AG10803 (cell line): ENCODE results near the gene ANKRD49.
"Not testable (repeated sequence)": the region's sequence is repeated elsewhere in the genome, so short reads cannot be mapped to it uniquely, and the experiment has no call there.

Experiments used
- DNase-seq: peaks from one replicate; pipeline ENCODE4 v3.0.0; 2010; ENCODE audit warnings: low read depth
- H3K4me3 ChIP-seq: 2 replicates; pipeline ENCODE4 v1.5.1; 2011; ENCODE audit warnings: mild to moderate bottlenecking, low read length, control low read depth
- TF ChIP-seq, protein P1 (sequence below): conservative IDR thresholded peaks from 2 replicates; pipeline ENCODE4 v1.5.1; 2011; ENCODE audit warnings: mild to moderate bottlenecking, low read length, control low read depth, inconsistent platforms

Gene ANKRD49

DNA sequence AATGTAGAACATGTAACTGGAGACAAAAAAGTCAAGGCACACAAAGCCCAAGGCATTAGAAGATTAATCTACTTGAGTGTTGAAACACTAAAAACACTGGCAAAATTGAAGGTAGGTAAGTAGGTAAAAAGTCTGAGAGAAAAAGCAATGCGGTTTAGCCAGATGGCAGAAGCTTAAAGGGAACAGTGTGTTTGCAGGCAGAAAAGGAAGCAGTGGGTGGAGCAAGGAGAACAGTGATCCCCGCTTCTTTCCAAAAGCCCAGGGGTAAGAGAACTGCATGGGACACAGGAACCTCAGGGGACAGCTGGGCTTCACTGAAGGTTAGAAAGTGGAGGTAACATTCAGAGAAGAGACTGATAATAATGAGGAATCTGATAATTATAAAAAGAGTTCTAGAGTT lies 16.2 kb upstream of the ANKRD49 start:
- no peak overlapping the region for H3K4me3 ChIP-seq
- TF ChIP-seq, protein P1, sequence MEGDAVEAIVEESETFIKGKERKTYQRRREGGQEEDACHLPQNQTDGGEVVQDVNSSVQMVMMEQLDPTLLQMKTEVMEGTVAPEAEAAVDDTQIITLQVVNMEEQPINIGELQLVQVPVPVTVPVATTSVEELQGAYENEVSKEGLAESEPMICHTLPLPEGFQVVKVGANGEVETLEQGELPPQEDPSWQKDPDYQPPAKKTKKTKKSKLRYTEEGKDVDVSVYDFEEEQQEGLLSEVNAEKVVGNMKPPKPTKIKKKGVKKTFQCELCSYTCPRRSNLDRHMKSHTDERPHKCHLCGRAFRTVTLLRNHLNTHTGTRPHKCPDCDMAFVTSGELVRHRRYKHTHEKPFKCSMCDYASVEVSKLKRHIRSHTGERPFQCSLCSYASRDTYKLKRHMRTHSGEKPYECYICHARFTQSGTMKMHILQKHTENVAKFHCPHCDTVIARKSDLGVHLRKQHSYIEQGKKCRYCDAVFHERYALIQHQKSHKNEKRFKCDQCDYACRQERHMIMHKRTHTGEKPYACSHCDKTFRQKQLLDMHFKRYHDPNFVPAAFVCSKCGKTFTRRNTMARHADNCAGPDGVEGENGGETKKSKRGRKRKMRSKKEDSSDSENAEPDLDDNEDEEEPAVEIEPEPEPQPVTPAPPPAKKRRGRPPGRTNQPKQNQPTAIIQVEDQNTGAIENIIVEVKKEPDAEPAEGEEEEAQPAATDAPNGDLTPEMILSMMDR = no peak
- DNase-seq = no peak

DNA sequence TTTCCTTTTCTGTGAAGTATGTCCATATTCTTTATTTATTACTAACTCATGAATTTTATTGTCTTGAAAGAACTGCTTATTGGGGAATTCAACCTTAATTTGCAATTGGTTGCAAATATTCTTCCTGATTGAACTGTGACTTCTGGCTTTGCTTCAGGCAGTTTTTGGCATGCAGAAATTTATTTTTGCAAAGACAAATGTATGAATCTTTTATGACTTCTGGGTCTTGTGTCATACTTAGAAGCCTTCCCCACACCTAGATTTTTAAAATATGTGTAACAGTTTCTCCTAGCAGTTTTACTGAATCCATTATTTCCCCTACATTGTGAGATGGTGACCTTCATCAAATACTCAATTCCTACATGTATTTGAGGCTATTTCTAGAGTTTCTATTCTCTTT lies 12.4 kb upstream of the ANKRD49 start:
- no peak for DNase-seq
- TF ChIP-seq, protein P1 = no peak
- no peak overlapping the region for H3K4me3 ChIP-seq

DNA sequence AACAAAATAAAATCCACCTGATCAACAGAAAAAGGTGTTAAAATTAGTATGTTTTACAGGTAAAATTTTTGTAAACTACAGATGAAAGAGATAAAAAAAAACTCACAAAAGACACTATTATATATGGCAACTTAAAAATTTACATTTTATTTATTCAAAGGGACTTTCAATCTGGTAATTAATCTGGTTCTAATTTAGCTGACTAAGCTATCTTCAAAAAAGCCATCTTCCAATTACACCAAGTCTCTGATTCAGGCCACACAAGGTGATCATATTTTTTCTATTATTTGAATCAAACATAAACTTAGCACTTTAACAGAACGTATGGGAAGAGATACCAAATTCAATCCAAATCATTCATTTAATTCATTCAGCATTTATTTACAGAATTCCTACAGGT lies 7.7 kb upstream of the ANKRD49 start:
- TF ChIP-seq, protein P1 = no peak
- DNase-seq = no peak
- H3K4me3 ChIP-seq = no peak overlapping the region

DNA sequence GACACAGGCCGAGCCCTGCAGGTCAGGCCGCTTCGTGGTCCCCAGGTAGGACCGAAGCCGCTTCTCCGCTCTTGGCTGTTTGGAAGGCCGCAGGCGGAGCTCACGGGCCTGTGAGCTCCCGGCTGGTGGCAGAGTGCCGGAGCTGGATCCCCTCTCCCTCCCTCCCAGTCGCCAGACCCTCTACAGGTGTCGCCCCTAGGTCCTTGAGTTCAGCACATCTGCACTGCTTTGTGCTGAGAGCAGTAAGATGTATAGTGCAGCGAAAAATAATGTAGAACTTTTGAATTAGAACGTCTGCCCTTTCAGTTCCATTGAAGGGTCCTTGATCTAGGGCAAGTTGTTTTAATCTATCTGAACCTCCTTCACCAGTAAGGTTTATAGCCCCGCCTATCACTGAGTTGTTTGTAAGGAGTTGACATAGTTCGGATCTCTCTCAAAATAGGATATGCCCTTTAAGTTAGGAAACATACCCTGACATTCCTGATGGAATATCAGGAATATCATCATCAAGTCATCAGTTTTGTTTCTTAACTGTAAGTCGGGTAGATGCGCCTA lies 419 bp downstream of the ANKRD49 start:
- TF ChIP-seq, protein P1 = peak; percentile 8; the same call in 1 of the 2 replicates

DNA sequence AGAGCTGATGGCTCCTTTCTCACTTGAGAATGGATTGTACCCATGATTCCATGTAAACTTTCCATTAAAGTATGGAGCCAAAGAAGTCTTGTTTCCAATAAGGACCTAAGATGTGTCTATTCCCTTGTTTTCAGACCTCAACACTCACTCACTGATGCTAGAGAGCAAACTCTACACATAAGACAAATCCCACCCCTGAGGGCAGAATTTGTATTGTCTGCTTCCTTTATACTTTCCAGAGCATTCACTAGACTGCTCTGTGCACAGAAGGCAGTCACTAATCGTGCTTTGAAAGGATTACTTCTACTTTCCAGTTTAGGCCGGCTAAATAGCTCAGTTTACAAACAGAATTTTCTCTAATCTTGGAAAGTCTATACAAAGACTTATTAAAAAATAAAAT lies 6.4 kb downstream of the ANKRD49 start:
- no peak overlapping the region for H3K4me3 ChIP-seq
- TF ChIP-seq, protein P1 = no peak
- no peak for DNase-seq

More for the DNA sequence above, 419 bp downstream of the ANKRD49 start:
- peak overlapping the region; percentile 90 for H3K4me3 ChIP-seq
- no peak for DNase-seq

DNA sequence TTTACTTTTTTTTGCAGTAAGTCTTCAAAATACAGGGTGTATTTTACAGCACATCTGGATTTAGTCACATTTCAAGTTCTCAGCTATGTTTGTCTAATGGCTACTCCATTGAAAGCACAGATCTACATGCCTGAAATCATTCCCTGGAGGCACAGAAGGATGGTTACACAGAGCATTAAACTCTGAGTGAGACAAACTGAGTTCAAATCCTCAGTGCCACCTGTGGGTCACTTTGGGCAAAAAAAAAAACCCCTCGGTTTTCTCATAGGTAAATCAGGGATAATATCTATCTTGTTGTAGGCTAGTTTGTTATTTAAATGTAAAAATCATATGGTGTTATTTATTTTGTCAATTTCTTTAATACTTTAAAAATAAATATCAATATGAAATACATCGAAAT lies 7.7 kb downstream of the ANKRD49 start:
- TF ChIP-seq, protein P1 = no peak
- no peak overlapping the region for H3K4me3 ChIP-seq
- no peak for DNase-seq

- H3K4me3 ChIP-seq = no peak overlapping the region
- TF ChIP-seq, protein P1 = peak; percentile 77
- DNase-seq = peak; percentile 59
Measured at GRCh38 chr11:94504689-94505293, 11.0 kb downstream of the ANKRD49 start.

DNA sequence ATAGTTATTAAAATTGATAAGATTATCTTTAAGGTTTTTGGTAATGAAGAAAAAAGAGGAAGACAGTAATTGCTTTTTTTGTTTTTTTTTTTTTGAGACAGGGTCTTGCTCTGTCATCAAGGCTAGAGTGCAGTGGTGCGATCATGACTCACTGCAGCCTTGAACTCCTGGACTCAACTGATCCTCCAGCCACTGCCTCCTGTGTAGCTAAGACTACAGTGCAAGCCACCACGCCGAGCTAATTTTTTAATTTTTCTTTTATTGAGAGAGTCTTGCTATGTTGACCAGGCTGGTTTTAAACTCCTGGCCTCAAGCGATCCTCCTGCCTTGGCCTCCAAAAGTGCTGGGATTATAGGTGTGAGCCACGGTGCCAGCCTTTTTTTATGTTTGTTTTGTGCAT lies 12.7 kb downstream of the ANKRD49 start:
- H3K4me3 ChIP-seq = not testable (repeated sequence)

More for the DNA sequence above, 12.7 kb downstream of the ANKRD49 start:
- not testable (repeated sequence) for DNase-seq
